Measurements from ENCODE around the gene THSD7A.

The THSD7A gene

DNA sequence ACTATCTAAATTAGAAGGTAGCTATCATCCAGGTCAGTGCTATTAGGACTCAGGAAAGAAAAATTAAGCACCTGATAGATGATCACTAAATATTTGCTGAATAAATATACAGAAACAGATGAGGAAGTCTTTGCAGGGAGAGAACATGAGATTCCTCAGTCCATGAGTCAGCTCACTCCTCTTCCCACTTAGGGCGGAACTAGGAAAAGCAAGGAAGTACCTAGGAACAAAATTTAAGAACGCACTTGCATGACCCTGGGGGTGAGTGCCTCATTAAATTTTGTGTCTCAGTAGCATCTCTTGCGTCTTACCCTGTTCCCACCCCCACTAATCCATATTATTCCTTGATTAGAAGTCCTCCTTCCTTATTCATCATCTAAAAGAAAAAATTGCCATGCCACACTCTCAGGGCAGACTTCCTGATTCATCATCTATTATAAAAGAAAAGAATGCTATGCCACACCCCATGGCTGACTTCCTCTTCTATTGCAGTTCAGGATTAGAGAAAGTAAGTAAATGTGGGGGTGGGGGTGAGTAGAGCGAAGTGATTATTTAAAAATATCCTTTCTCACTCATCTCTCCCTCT is 208.8 kb downstream of the THSD7A start:
- H3K4me3 ChIP-seq (ENCODE audit: low read depth in 1 of 2, low read length in 1 of 2): no peak overlapping the region
- H3K27ac ChIP-seq: no peak overlapping the region
- TF ChIP-seq, protein P1, sequence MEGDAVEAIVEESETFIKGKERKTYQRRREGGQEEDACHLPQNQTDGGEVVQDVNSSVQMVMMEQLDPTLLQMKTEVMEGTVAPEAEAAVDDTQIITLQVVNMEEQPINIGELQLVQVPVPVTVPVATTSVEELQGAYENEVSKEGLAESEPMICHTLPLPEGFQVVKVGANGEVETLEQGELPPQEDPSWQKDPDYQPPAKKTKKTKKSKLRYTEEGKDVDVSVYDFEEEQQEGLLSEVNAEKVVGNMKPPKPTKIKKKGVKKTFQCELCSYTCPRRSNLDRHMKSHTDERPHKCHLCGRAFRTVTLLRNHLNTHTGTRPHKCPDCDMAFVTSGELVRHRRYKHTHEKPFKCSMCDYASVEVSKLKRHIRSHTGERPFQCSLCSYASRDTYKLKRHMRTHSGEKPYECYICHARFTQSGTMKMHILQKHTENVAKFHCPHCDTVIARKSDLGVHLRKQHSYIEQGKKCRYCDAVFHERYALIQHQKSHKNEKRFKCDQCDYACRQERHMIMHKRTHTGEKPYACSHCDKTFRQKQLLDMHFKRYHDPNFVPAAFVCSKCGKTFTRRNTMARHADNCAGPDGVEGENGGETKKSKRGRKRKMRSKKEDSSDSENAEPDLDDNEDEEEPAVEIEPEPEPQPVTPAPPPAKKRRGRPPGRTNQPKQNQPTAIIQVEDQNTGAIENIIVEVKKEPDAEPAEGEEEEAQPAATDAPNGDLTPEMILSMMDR (IDR thresholded peaks at IDR 0.05): no peak
- no peaks in the 10 kb centered on the region for H3K36me3 ChIP-seq
- no peaks in the 10 kb centered on the region for H3K4me1 ChIP-seq (ENCODE audit: control insufficient read depth in 1 of 2, insufficient read depth in 1 of 2, low read depth in 1 of 2, low read length in 1 of 2)
- no peaks in the 10 kb centered on the region for H3K9me3 ChIP-seq
- no peaks in the 10 kb centered on the region for H3K27me3 ChIP-seq

DNA sequence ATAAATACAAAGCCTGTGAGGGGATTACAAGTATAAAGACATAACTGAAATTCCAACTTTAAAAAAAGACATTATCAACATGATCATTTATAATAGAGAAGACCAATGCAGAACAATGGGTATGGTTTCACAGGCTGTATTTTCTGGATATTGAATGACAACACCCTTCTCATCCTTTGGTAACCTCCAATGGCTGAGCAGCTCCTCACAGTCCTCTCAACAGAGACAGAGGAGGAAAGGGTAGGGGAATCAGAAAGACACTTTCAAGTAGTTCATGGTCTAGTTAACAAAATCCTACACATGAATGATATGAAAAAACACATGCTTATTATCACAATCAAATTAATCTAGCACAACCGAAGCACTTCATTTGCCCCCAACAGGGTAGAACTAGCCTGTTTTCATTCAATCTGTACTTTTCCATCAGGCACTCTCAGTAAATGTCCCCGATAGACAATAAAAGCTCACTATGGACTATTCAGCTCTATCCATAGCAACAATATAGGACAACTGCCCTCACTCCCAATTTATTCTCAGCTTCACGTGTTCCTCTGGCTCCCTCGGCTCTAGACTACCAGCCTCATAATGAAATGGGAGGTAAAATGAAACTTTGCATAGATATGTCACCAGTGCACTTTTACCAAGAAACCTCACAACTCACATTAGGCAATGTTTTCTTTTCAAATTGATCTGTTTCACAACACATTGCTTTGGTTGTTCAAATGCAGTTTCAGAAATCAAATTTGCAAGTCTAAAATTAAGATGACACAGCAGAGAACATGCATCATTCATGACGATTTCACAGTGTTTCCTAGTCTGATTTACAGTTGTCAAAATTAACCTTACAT is 211.4 kb downstream of the THSD7A start:
- H3K36me3 ChIP-seq: no peaks in the 10 kb centered on the region
- TF ChIP-seq, protein P1 (IDR thresholded peaks at IDR 0.05): no peak

DNA sequence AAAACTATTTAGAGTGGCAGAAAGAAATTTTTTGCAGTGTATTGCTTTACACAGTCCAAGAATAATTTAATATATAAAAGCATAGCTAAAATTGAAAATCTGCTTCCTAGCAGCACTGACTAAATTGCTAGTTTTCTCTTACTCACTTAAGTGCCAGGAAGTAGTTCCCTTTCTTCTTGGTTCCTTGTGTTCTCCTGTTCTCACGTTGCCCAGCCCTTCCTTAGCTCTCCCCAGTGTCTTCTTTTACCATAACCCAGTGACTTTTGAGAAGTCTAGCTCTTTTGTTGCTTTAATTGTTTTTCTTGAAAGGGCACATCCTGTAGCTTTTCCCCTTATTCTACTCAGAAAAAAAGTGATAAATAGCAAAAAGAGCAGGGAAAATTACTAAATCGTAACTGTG is 215.5 kb downstream of the THSD7A start:
- H3K27ac ChIP-seq: no peak overlapping the region
- no peaks in the 10 kb centered on the region for H3K4me1 ChIP-seq (ENCODE audit: control insufficient read depth in 1 of 2, insufficient read depth in 1 of 2, low read depth in 1 of 2, low read length in 1 of 2)
- H3K4me3 ChIP-seq (ENCODE audit: low read depth in 1 of 2, low read length in 1 of 2): no peak overlapping the region
- H3K27me3 ChIP-seq: no peaks in the 10 kb centered on the region
- TF ChIP-seq, protein P1 (IDR thresholded peaks at IDR 0.05): no peak
- H3K36me3 ChIP-seq: no peaks in the 10 kb centered on the region
- H3K9me3 ChIP-seq: no peaks in the 10 kb centered on the region

More for the DNA sequence above, 211.4 kb downstream of the THSD7A start:
- Histone ChIP-seq H3K27me3 (no peaks in the 10 kb centered on the region), H3K27ac (no peak overlapping the region), H3K9me3 (no peaks in the 10 kb centered on the region), H3K4me3 (ENCODE audit: low read depth in 1 of 2, low read length in 1 of 2) (no peak overlapping the region), H3K4me1 (ENCODE audit: control insufficient read depth in 1 of 2, insufficient read depth in 1 of 2, low read depth in 1 of 2, low read length in 1 of 2) (no peaks in the 10 kb centered on the region)

DNA sequence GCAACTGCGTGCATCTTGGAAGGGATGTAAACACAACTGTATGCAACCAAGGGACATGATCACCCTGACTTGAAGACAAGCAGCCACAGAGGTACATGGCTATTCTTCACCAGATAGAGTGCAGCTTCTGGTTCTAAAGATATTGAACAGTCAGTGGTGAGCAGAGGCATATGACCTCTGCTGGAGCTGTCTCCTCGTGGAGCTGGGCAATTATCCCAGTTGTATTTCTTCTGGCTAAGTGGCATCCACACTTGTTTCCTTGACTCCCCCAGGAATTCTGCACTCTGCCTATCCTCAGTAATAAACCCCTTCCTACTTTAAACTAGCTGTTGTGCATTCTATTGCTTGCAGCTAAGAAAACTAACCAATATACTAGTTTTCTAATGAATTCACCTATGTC is 216.8 kb downstream of the THSD7A start:
- Histone ChIP-seq H3K9me3 (no peaks in the 10 kb centered on the region), H3K4me1 (ENCODE audit: control insufficient read depth in 1 of 2, insufficient read depth in 1 of 2, low read depth in 1 of 2, low read length in 1 of 2) (no peaks in the 10 kb centered on the region), H3K36me3 (no peaks in the 10 kb centered on the region), H3K27me3 (no peaks in the 10 kb centered on the region), H3K27ac (no peak overlapping the region), H3K4me3 (ENCODE audit: low read depth in 1 of 2, low read length in 1 of 2) (no peak overlapping the region)
- TF ChIP-seq, protein P1 (IDR thresholded peaks at IDR 0.05): no peak

DNA sequence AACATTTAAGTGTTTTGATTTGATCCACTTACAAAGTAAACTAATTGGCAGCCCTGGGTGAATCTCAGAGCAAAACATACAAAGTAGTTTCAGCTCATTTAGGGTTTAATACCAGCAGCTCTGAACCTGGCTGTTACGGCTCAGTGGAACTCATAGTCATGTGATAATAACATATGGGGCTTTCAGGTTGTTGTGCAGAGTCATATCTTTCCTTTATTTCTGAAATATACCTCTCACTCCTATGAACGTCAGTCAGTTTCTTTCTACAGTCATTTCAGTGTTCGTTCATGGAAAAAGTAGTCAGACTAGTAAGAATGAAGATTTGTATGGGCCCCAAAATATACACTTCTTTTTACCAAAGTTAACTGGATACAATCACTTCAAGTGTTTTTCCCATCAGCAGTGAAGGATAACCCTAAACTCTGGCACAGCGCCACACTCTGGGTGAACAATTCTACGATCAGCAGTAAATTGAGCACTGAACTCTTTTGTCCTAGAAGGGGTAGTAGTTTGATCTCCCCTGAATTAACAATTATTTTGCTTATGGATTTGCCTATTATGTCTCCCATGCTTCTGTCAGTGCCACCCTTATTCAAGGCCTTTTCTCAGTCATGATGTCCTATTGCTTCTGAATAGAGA is 218.6 kb downstream of the THSD7A start:
- H3K4me1 ChIP-seq (ENCODE audit: control insufficient read depth in 1 of 2, insufficient read depth in 1 of 2, low read depth in 1 of 2, low read length in 1 of 2): no peaks in the 10 kb centered on the region
- H3K4me3 ChIP-seq (ENCODE audit: low read depth in 1 of 2, low read length in 1 of 2): no peak overlapping the region
- no peaks in the 10 kb centered on the region for H3K36me3 ChIP-seq
- no peak overlapping the region for H3K27ac ChIP-seq
- H3K27me3 ChIP-seq: no peaks in the 10 kb centered on the region
- H3K9me3 ChIP-seq: no peaks in the 10 kb centered on the region
- TF ChIP-seq, protein P1 (IDR thresholded peaks at IDR 0.05): no peak

All from neutrophil (primary cell).